IMR-90 (cell line): ENCODE results near the gene NADSYN1. TPM values are rescaled to one million over a fixed set of nuclear protein-coding genes. Genes with fewer than 3 reads are reported as not detected.

ENCODE experiments used
- ATAC-seq: fragments of 200-7000 bp; cut with Tn5 transposase; 2 replicates; pipeline ENCODE4 v1.9.1; 2020; ENCODE audit warnings: low read depth, mild to moderate bottlenecking, moderate library complexity
- BruUV-seq: library from RNA; stranded (reverse); fragments of 400-500 nt; replicated peaks from 2 replicates; lab custom pipeline; 2021; lab: Mats Ljungman, UMichigan
- CTCF ChIA-PET: fragments of 300-600 bp; formaldehyde crosslinking; extraction: SDS; loops from one replicate; lab custom pipeline; 2021; ENCODE audit warnings: antibody characterized with exemption; lab: Yijun Ruan, JAX
- POLR2A ChIA-PET: fragments of 300-600 bp; sonication (Branson Sonifier 250); formaldehyde crosslinking; loops from one replicate; lab custom pipeline; 2022; ENCODE audit warnings: antibody characterized with exemption; ENCODE audit not compliant: unreplicated experiment; lab: Charles Lee
- DNase-seq: peaks from one replicate; pipeline ENCODE4 v3.0.0; 2013
- H2AFZ ChIP-seq: replicated peaks from 2 replicates; pipeline ENCODE3; 2013; ENCODE audit warnings: low read length, mild to moderate bottlenecking; ENCODE audit not compliant: poor library complexity
- H2AK5ac ChIP-seq: 2 replicates; pipeline ENCODE4 v1.6.1; 2013; ENCODE audit warnings: low read depth, low read length, inconsistent platforms
- H2AK9ac ChIP-seq: replicated peaks from 2 replicates; pipeline ENCODE3; 2013; ENCODE audit warnings: mild to moderate bottlenecking, low read depth, low read length, moderate library complexity; ENCODE audit not compliant: poor library complexity
- H2BK120ac ChIP-seq: 2 replicates; pipeline ENCODE4 v1.6.1; 2013; ENCODE audit warnings: low read depth, low read length, inconsistent platforms
- H2BK15ac ChIP-seq: 3 replicates; pipeline ENCODE4 v1.6.1; 2013; ENCODE audit warnings: low read depth, low read length, inconsistent platforms
- H2BK20ac ChIP-seq: 2 replicates; pipeline ENCODE4 v1.6.1; 2013; ENCODE audit warnings: low read depth, mild to moderate bottlenecking, inconsistent platforms, low read length, moderate library complexity
- H2BK5ac ChIP-seq: 2 replicates; pipeline ENCODE4 v1.6.1; 2013; ENCODE audit warnings: mild to moderate bottlenecking, low read depth, low read length, inconsistent platforms; ENCODE audit not compliant: poor library complexity, severe bottlenecking
- H3K14ac ChIP-seq: replicated peaks from 2 replicates; pipeline ENCODE4 v1.6.1; 2013; ENCODE audit warnings: low read depth, low read length, inconsistent platforms
- H3K18ac ChIP-seq: 2 replicates; pipeline ENCODE4 v1.6.1; 2013; ENCODE audit warnings: low read depth, low read length, control low read depth
- H3K23ac ChIP-seq: 2 replicates; pipeline ENCODE4 v1.6.1; 2013; ENCODE audit warnings: low read depth, low read length, inconsistent platforms
- H3K27ac ChIP-seq: 2 replicates; pipeline ENCODE4 v1.5.1; 2013; ENCODE audit warnings: mild to moderate bottlenecking, control low read depth, low read length; ENCODE audit not compliant: insufficient read depth
- H3K27me3 ChIP-seq: 2 replicates; pipeline ENCODE4 v1.6.1; 2013; ENCODE audit warnings: low read length; ENCODE audit not compliant: control insufficient read depth, insufficient read depth
- H3K36me3 ChIP-seq: 2 replicates; pipeline ENCODE4 v1.6.1; 2013; ENCODE audit warnings: low read length, mixed read lengths; ENCODE audit not compliant: control insufficient read depth, insufficient read depth
- H3K4ac ChIP-seq: 2 replicates; pipeline ENCODE4 v1.6.1; 2013; ENCODE audit warnings: low read depth, low read length, inconsistent platforms
- H3K4me1 ChIP-seq: 2 replicates; pipeline ENCODE4 v1.6.1; 2013; ENCODE audit warnings: low read length, mixed read lengths; ENCODE audit not compliant: control insufficient read depth, insufficient read depth
- H3K4me2 ChIP-seq: 2 replicates; pipeline ENCODE4 v1.6.1; 2013; ENCODE audit warnings: low read depth, mild to moderate bottlenecking, control low read depth, low read length, moderate library complexity
- H3K4me3 ChIP-seq: 2 replicates; pipeline ENCODE4 v1.5.1; 2013; ENCODE audit warnings: low read depth, mild to moderate bottlenecking, control low read depth, low read length, moderate library complexity; ENCODE audit not compliant: insufficient read depth
- H3K56ac ChIP-seq: 2 replicates; pipeline ENCODE4 v1.6.1; 2013; ENCODE audit warnings: low read length, inconsistent platforms; ENCODE audit not compliant: insufficient read depth; ENCODE audit errors: extremely low read depth
- H3K79me1 ChIP-seq, 2 experiments: 2 replicates each; pipeline ENCODE4 v1.6.1; 2013; ENCODE audit warnings: low read length in 2 of 2, inconsistent platforms in 1 of 2, low read depth in 1 of 2
- H3K9ac ChIP-seq: 2 replicates; pipeline ENCODE4 v1.6.1; 2013; ENCODE audit warnings: low read depth, low read length, control low read depth
- H3K9me1 ChIP-seq: 2 replicates; pipeline ENCODE4 v1.6.1; 2013; ENCODE audit warnings: low read length, inconsistent platforms; ENCODE audit not compliant: insufficient read depth
- H3K9me3 ChIP-seq: 2 replicates; pipeline ENCODE4 v1.6.1; 2013; ENCODE audit warnings: low read length; ENCODE audit not compliant: control insufficient read depth, insufficient read depth
- H4K20me1 ChIP-seq: 2 replicates; pipeline ENCODE4 v1.6.1; 2013; ENCODE audit warnings: low read length, inconsistent platforms; ENCODE audit not compliant: insufficient read depth
- H4K5ac ChIP-seq: 2 replicates; pipeline ENCODE4 v1.6.1; 2013; ENCODE audit warnings: mild to moderate bottlenecking, low read depth, low read length, control low read depth
- H4K8ac ChIP-seq, 2 experiments: 2 replicates each; pipeline ENCODE4 v1.6.1; 2013; ENCODE audit warnings: low read depth in 2 of 2, low read length in 2 of 2, control low read depth in 1 of 2, inconsistent platforms in 1 of 2
- H4K91ac ChIP-seq: 2 replicates; pipeline ENCODE4 v1.6.1; 2013; ENCODE audit warnings: low read depth, low read length, inconsistent platforms; ENCODE audit not compliant: insufficient read depth
- BHLHE40 ChIP-seq: fragments of 150-350 bp; IDR thresholded peaks from 2 replicates; pipeline ENCODE4 v1.6.1; 2016; ENCODE audit warnings: mild to moderate bottlenecking, low read depth, low read length
- CEBPB ChIP-seq: IDR thresholded peaks from 2 replicates; pipeline ENCODE4 v1.6.1; 2012; ENCODE audit warnings: low read depth, low read length, improper control_type of control experiment
- CHD1 ChIP-seq: IDR thresholded peaks from 2 replicates; pipeline ENCODE4 v1.6.1; 2012; ENCODE audit warnings: low read depth, low read length, improper control_type of control experiment
- FOS ChIP-seq: fragments of 150-350 bp; IDR thresholded peaks from 2 replicates; pipeline ENCODE4 v1.6.1; 2016; ENCODE audit warnings: low read depth, low read length
- MAFK ChIP-seq: IDR thresholded peaks from 2 replicates; pipeline ENCODE4 v1.6.1; 2012; ENCODE audit warnings: low read depth, low read length, improper control_type of control experiment
- MAZ ChIP-seq: IDR thresholded peaks from 2 replicates; pipeline ENCODE4 v1.6.1; 2012; ENCODE audit warnings: low read depth, mild to moderate bottlenecking, low read length, improper control_type of control experiment, moderate library complexity, borderline replicate concordance
- MXI1 ChIP-seq: IDR thresholded peaks from 2 replicates; pipeline ENCODE4 v1.6.1; 2012; ENCODE audit warnings: low read depth, mild to moderate bottlenecking, low read length, moderate library complexity, borderline replicate concordance
- NFE2L2 ChIP-seq: fragments of 150-350 bp; IDR thresholded peaks from 2 replicates; pipeline ENCODE4 v1.6.1; 2016; ENCODE audit warnings: low read depth, mild to moderate bottlenecking, low read length
- POLR2A ChIP-seq: IDR thresholded peaks from 2 replicates; pipeline ENCODE4 v1.6.1; 2012; ENCODE audit warnings: mild to moderate bottlenecking, low read depth, low read length
- RAD21 ChIP-seq: IDR thresholded peaks from 2 replicates; pipeline ENCODE4 v1.6.1; 2012; ENCODE audit warnings: low read length, improper control_type of control experiment
- RCOR1 ChIP-seq: IDR thresholded peaks from 2 replicates; pipeline ENCODE4 v1.6.1; 2012; ENCODE audit warnings: mild to moderate bottlenecking, low read length, improper control_type of control experiment; ENCODE audit not compliant: insufficient replicate concordance
- RFX5 ChIP-seq: IDR thresholded peaks from 2 replicates; pipeline ENCODE4 v1.8.0; 2012; ENCODE audit warnings: low read depth, mild to moderate bottlenecking, low read length, moderate library complexity
- SMC3 ChIP-seq: fragments of 150-350 bp; IDR thresholded peaks from 2 replicates; pipeline ENCODE4 v1.6.1; 2016; ENCODE audit warnings: low read depth, mild to moderate bottlenecking, antibody characterized with exemption, low read length, moderate library complexity
- WGBS, 2 experiments: methylation state at CpG; one replicate each; pipeline versions ENCODE4 v1.1.5 to v1.1.7; 2013; ENCODE audit warnings: missing lambda C conversion rate in 2 of 2; ENCODE audit not compliant: insufficient read length in 1 of 2; ENCODE audit errors: extremely low coverage in 2 of 2; 5-methylcytosine and 5-hydroxymethylcytosine counted together
- dilution Hi-C: fragments of 300-500 bp; cut with HindIII; formaldehyde crosslinking; loops from one replicate; pipeline ENCODE4 v1.14.3; 2018; ENCODE audit warnings: low sequenced_read_pairs; ENCODE audit not compliant: unreplicated experiment
- in situ Hi-C: fragments of 300-500 bp; cut with MboI; formaldehyde crosslinking; loops from 3 replicates; pipeline ENCODE4 v1.14.3; 2019; ENCODE audit warnings: low sequenced_read_pairs, inconsistent platforms, mixed read lengths
- intact Hi-C: fragments of 100-400 bp; cut with micrococcal nuclease; formaldehyde crosslinking; loops from 2 replicates; pipeline ENCODE4 v1.10.0; 2022
- polyA plus RNA-seq, 3 experiments: library from polyadenylated mRNA; depleted of rRNA; stranded (reverse); fragments of >200 nt; gene quantifications; 2 replicates each; pipeline ENCODE4 v1.2.3, GENCODE V29; 2012; ENCODE audit warnings: low replicate concordance in 1 of 3
- total RNA-seq: library from RNA; depleted of rRNA; stranded (reverse); fragments of >200 nt; gene quantifications from 2 replicates; pipeline ENCODE4 v1.2.3, GENCODE V29; 2012
- TF ChIP-seq, protein P1 (sequence below): conservative IDR thresholded peaks from 2 replicates; pipeline ENCODE4 v1.5.1; 2012; ENCODE audit warnings: mild to moderate bottlenecking, low read depth, low read length, improper control_type of control experiment
- TF ChIP-seq, protein P2 (sequence below): fragments of 150-350 bp; IDR thresholded peaks from 2 replicates; pipeline ENCODE4 v1.6.1; 2016; ENCODE audit warnings: low read depth, mild to moderate bottlenecking, low read length, moderate library complexity, borderline replicate concordance
- TF ChIP-seq, protein P3 (sequence below): fragments of 150-350 bp; IDR thresholded peaks from 2 replicates; pipeline ENCODE4 v1.6.1; 2017; ENCODE audit warnings: mild to moderate bottlenecking, antibody characterized with exemption, low read length, low read depth

NADSYN1 gene
- total and polyA plus RNA-seq, 2 of the 4 experiments (the other 2 are of a cell fraction): 69.5 to 70.4 TPM

- ChIA-PET CTCF (no interaction called here), POLR2A (no interaction called here)
- Histone ChIP-seq H3K9me1 (peaks cover 4% of the 10 kb centered on the region; the same call in 1 of the 2 replicates), H3K4ac (no peak overlapping the region), H3K9me3 (no peaks in the 10 kb centered on the region; the same call in none of the 2 replicates), H3K27me3 (peaks cover 24% of the 10 kb centered on the region), H2BK20ac (no peak overlapping the region), H2BK15ac (no peak overlapping the region), H3K18ac (no peak overlapping the region), H3K56ac (no peak overlapping the region), H2AK5ac (no peak overlapping the region), H4K91ac (no peak overlapping the region), H2AK9ac (no peak overlapping the region), H3K9ac (no peak overlapping the region), H3K27ac (no peak overlapping the region), H4K20me1 (no peaks in the 10 kb centered on the region), H3K14ac (no peak overlapping the region), H3K4me2 (no peak overlapping the region), H2AFZ (no peak overlapping the region), H3K4me3 (no peak overlapping the region), H2BK5ac (no peak overlapping the region), H2BK120ac (no peak overlapping the region), H3K4me1 (no peaks in the 10 kb centered on the region), H3K23ac (no peak overlapping the region), H3K36me3 (no peaks in the 10 kb centered on the region), H4K5ac (no peak overlapping the region), H3K79me1 (no peaks in the 10 kb centered on the region), H4K8ac (no peak overlapping the region)
- ATAC-seq: no peak
- intact Hi-C loops: no loop called here
- no TSS peak for BruUV-seq
- TF ChIP-seq, protein P1, sequence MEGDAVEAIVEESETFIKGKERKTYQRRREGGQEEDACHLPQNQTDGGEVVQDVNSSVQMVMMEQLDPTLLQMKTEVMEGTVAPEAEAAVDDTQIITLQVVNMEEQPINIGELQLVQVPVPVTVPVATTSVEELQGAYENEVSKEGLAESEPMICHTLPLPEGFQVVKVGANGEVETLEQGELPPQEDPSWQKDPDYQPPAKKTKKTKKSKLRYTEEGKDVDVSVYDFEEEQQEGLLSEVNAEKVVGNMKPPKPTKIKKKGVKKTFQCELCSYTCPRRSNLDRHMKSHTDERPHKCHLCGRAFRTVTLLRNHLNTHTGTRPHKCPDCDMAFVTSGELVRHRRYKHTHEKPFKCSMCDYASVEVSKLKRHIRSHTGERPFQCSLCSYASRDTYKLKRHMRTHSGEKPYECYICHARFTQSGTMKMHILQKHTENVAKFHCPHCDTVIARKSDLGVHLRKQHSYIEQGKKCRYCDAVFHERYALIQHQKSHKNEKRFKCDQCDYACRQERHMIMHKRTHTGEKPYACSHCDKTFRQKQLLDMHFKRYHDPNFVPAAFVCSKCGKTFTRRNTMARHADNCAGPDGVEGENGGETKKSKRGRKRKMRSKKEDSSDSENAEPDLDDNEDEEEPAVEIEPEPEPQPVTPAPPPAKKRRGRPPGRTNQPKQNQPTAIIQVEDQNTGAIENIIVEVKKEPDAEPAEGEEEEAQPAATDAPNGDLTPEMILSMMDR: no peak
- TF ChIP-seq FOS (no peak), RAD21 (no peak), CHD1 (no peak), BHLHE40 (no peak), MAZ (no peak), POLR2A (no peak), MAFK (no peak), RCOR1 (no peak), NFE2L2 (no peak), RFX5 (no peak), SMC3 (no peak), MXI1 (no peak), CEBPB (no peak)
- TF ChIP-seq, protein P2, sequence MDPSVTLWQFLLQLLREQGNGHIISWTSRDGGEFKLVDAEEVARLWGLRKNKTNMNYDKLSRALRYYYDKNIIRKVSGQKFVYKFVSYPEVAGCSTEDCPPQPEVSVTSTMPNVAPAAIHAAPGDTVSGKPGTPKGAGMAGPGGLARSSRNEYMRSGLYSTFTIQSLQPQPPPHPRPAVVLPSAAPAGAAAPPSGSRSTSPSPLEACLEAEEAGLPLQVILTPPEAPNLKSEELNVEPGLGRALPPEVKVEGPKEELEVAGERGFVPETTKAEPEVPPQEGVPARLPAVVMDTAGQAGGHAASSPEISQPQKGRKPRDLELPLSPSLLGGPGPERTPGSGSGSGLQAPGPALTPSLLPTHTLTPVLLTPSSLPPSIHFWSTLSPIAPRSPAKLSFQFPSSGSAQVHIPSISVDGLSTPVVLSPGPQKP: no peak
- TF ChIP-seq, protein P3, sequence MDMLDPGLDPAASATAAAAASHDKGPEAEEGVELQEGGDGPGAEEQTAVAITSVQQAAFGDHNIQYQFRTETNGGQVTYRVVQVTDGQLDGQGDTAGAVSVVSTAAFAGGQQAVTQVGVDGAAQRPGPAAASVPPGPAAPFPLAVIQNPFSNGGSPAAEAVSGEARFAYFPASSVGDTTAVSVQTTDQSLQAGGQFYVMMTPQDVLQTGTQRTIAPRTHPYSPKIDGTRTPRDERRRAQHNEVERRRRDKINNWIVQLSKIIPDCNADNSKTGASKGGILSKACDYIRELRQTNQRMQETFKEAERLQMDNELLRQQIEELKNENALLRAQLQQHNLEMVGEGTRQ: no peak
- no peak for DNase-seq
- dilution Hi-C loops: no loop called here
- no CpG with 5 or more reads among the region's 8 CpGs for WGBS, 2 experiments
- in situ Hi-C loops: no loop called here
These were observed 48.8 kb upstream of the NADSYN1 start for GRCh38 chr11:71404209-71404608.
